ENCODE data around the gene MLLT3. TPM values are rescaled to one million over a fixed set of nuclear protein-coding genes. Genes with fewer than 3 reads are reported as not detected.

MLLT3 gene
- total and polyA plus RNA-seq, 2 donors (not counting 3 experiments of a cell fraction or from before 2014, with no cell fraction given), result 6.1 to 10.0 TPM

- Histone ChIP-seq H3K36me3 (ENCODE audit: control insufficient read depth in 2 of 2, extremely low read depth in 1 of 2, insufficient read depth in 2 of 2, low read length in 2 of 2) (no peaks in the 10 kb centered on the region), H3K4me3 (replicated peaks in 1 of 3; ENCODE audit: insufficient read depth in 1 of 3, low read depth in 1 of 3, low read length in 3 of 3) (no peak overlapping the region), H3K4me1 (ENCODE audit: control insufficient read depth, extremely low read depth, insufficient read depth, low read length) (no peaks in the 10 kb centered on the region), H3K4me2 (ENCODE audit: insufficient read depth, low read length) (no peak overlapping the region), H2AFZ (ENCODE audit: low read depth, low read length) (no peak overlapping the region), H3K9me1 (replicated peaks; ENCODE audit: control insufficient read depth, extremely low read depth, insufficient read depth, low read length) (no peaks in the 10 kb centered on the region), H3K79me2 (ENCODE audit: control insufficient read depth, insufficient read depth, low read length) (no peaks in the 10 kb centered on the region), H4K20me1 (replicated peaks; ENCODE audit: control insufficient read depth, extremely low read depth, insufficient read depth, low read length) (no peaks in the 10 kb centered on the region), H3K9me3 (replicated peaks; ENCODE audit: control insufficient read depth, insufficient read depth, low read length) (no peaks in the 10 kb centered on the region), H3K9ac (replicated peaks; ENCODE audit: extremely low read depth, insufficient read depth, low read length) (no peak overlapping the region), H3K27ac (ENCODE audit: insufficient read depth, low read depth, low read length) (no peak overlapping the region), H3K27me3 (ENCODE audit: control insufficient read depth in 2 of 2, insufficient read depth in 2 of 2, low read length in 2 of 2) (no peaks in the 10 kb centered on the region)
- POLR2A ChIA-PET, result no interaction called here
- FAIRE-seq (no peak), DNase-seq (ENCODE audit: low read depth, low spot score) (peak; percentile 16)
- intact Hi-C loops (cut with micrococcal nuclease), result no loop called here
- CTCF ChIA-PET, result no interaction called here
- no peak for TF ChIP-seq POLR2AphosphoS5 (IDR thresholded peaks at IDR 0.05; ENCODE audit: insufficient read depth, low read depth, low read length)
- TF ChIP-seq FOS (IDR thresholded peaks at IDR 0.05; ENCODE audit: borderline replicate concordance, insufficient read depth, low read length), result peak; percentile 80
- peak; percentile 28 for TF ChIP-seq JUN (IDR thresholded peaks at IDR 0.05; ENCODE audit: borderline replicate concordance, insufficient read depth, insufficient read length, low read depth)
- no peak for TF ChIP-seq GATA2 (IDR thresholded peaks at IDR 0.05; ENCODE audit: insufficient read depth, insufficient read length, low read depth, low read length)
- BruUV-seq (replicated peaks), result no TSS peak
- dilution Hi-C loops (cut with MboI; ENCODE audit: extremely low pct_ligation_motif_present, low sequenced_read_pairs), result no loop called here
These were observed 51.5 kb downstream of the MLLT3 start for GRCh38 chr9:20570756-20571155.

- H3K9ac ChIP-seq (replicated peaks; ENCODE audit: extremely low read depth, insufficient read depth, low read length), result no peak overlapping the region
- intact Hi-C loops (cut with micrococcal nuclease) (no loop called here), dilution Hi-C loops (cut with MboI; ENCODE audit: extremely low pct_ligation_motif_present, low sequenced_read_pairs) (no loop called here)
- H3K9me1 ChIP-seq (replicated peaks; ENCODE audit: control insufficient read depth, extremely low read depth, insufficient read depth, low read length), result no peaks in the 10 kb centered on the region
- no peak overlapping the region for H3K4me3 ChIP-seq (replicated peaks in 1 of 3; ENCODE audit: insufficient read depth in 1 of 3, low read depth in 1 of 3, low read length in 3 of 3)
- no peaks in the 10 kb centered on the region for H3K9me3 ChIP-seq (replicated peaks; ENCODE audit: control insufficient read depth, insufficient read depth, low read length)
- no peaks in the 10 kb centered on the region for H3K4me1 ChIP-seq (ENCODE audit: control insufficient read depth, extremely low read depth, insufficient read depth, low read length)
- H3K79me2 ChIP-seq (ENCODE audit: control insufficient read depth, insufficient read depth, low read length), result no peaks in the 10 kb centered on the region
- H3K36me3 ChIP-seq (ENCODE audit: control insufficient read depth in 2 of 2, extremely low read depth in 1 of 2, insufficient read depth in 2 of 2, low read length in 2 of 2), result no peaks in the 10 kb centered on the region
- no peak overlapping the region for H3K27ac ChIP-seq (ENCODE audit: insufficient read depth, low read depth, low read length)
- no peak overlapping the region for H2AFZ ChIP-seq (ENCODE audit: low read depth, low read length)
- H4K20me1 ChIP-seq (replicated peaks; ENCODE audit: control insufficient read depth, extremely low read depth, insufficient read depth, low read length), result no peaks in the 10 kb centered on the region
- TF ChIP-seq CTCF (IDR thresholded peaks at IDR 0.05; ENCODE audit: extremely low read depth in 1 of 2, insufficient read depth in 1 of 2, low read depth in 1 of 2, low read length in 2 of 2) (no peak), EZH2 (IDR thresholded peaks at IDR 0.05; ENCODE audit: borderline replicate concordance, low read depth, low read length, severe bottlenecking) (no peak), JUN (IDR thresholded peaks at IDR 0.05; ENCODE audit: borderline replicate concordance, insufficient read depth, insufficient read length, low read depth) (no peak), FOS (IDR thresholded peaks at IDR 0.05; ENCODE audit: borderline replicate concordance, insufficient read depth, low read length) (no peak), MAX (IDR thresholded peaks at IDR 0.05; ENCODE audit: insufficient read depth, insufficient read length) (no peak)
- ChIA-PET CTCF (no interaction called here), POLR2A (interaction anchor here (0.6 kb wide), 2 partner anchors 52 to 403 kb away, joined by 3 read pairs; no protein-coding TSS in a partner anchor)
- DNase-seq (ENCODE audit: low read depth, low spot score), result no peak
- H3K4me2 ChIP-seq (ENCODE audit: insufficient read depth, low read length), result no peak overlapping the region
- H3K27me3 ChIP-seq (ENCODE audit: control insufficient read depth in 2 of 2, insufficient read depth in 2 of 2, low read length in 2 of 2), result no peaks in the 10 kb centered on the region
- FAIRE-seq, result no peak
- BruUV-seq (replicated peaks), result no TSS peak
These were observed 52.2 kb downstream of the MLLT3 start for GRCh38 chr9:20570087-20570486.

Measured in endothelial cell of umbilical vein (primary cell).